Fibroblast of the conjunctiva (primary cell): ENCODE results near the gene KRTAP6-1.

ENCODE experiments used
- DNase-seq: peaks from one replicate; pipeline ENCODE4 v3.0.0-alpha.2; 2010; ENCODE audit warnings: low read depth

KRTAP6-1 gene

DNA sequence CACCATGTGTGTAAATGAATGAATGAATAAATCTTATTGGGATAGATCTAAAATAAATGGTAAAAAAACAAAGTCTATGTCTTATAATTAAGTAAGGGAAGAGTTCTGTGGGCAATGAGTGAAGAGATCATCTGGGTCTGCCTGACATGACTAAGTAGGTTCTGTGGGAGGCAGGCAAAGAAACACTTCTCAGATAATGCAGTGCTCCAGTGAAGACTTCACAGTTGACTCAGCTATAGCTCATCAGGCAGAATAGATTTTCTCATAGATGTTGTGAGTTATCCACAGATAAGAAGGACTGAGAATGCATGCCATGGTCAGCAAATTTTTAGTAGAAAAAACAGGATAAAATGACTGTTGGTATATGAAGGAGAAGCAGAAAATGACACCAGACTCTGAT lies 36.0 kb downstream of the KRTAP6-1 start:
- DNase-seq = no peak

DNA sequence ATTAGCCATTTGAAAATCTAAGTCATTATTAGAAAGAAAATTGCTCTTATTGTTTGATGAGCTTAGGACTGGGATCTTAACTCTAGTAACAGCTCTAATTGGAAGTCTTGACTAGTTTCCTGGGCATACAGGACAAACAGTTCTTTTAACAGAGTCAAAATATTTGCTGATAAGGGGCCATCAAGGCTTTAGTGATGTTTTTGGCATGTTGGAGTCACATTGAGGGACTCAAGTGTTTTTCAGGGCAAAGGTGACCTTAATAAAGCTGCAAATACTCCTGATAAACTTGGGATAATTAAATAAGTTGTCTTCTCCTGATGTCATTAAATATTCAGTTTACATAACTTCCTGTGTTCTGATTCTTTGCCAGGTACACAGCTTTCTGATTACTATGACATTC lies 46.1 kb downstream of the KRTAP6-1 start:
- no peak for DNase-seq

- no peak for DNase-seq
These were observed 50.1 kb downstream of the KRTAP6-1 start for GRCh38 chr21:30563630-30564029.
